ENCODE results near the gene BEAN1. TPM values are rescaled to one million over a fixed set of nuclear protein-coding genes. Genes with fewer than 3 reads are reported as not detected.

The BEAN1 gene, protein sequence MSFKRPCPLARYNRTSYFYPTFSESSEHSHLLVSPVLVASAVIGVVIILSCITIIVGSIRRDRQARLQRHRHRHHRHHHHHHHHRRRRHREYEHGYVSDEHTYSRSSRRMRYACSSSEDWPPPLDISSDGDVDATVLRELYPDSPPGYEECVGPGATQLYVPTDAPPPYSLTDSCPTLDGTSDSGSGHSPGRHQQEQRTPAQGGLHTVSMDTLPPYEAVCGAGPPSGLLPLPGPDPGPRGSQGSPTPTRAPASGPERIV
- total RNA-seq (ENCODE audit: low replicate concordance), result under 0.01 and 0.35 TPM in 2 replicates

DNA sequence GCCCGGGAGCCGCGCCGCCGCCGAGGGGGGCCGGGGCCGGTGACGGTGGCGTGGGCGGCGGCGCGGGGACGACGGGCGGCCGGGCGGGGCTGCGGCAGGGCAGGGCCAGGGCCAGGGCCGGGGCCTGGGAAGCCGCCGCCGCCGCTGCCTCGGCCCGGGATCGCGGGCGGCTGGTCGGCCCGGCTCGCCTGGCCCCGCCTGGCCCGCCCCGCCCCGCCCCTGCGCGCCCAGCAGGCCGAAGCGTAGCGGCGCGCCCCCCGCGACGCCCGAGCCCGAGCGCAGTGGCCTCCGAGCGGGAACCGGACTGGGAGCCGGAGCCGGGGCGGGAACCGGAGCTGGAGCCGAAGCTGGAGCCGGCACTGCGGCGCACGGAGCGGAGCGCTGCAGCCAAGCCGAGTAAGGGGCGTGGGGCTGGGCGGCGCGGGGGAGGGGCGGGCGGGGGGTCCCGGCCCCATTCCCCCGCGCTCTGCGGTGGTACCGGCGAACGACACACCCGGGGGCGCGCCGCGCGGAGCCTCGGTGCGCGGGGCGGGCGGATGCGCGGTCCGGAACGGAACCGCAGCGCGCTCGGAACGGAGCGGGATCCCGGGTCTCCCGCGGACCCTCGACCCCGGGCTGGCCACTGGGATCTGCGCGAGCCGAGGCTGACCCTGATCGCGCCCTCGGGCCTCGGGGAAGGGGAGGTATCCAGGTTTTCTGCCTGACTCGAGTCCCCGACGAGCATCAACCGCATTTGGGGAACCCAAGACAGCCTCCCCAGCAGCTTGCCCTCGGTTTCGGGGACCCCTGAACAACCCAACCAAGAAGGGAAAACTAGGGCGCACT lies at the start of gene BEAN1:
Gene BEAN1, plus strand, starts transcription at position 260 of the 825 bp plus-strand sequence. CDS start 10,382 bp downstream, outside the sequence.

Other genes starting within 250 kb of the BEAN1 start
- 3.3 and 23.2 TPM in 2 replicates for gene CDH5, start 60.6 kb upstream of the BEAN1 start, total RNA-seq (ENCODE audit: low replicate concordance)
- gene TK2, start 122.8 kb downstream of the BEAN1 start, total RNA-seq (ENCODE audit: low replicate concordance), result 35.3 and 74.5 TPM in 2 replicates
- 49.5 and 58.2 TPM in 2 replicates for gene CKLF, start 125.3 kb downstream of the BEAN1 start, total RNA-seq (ENCODE audit: low replicate concordance)
- gene CMTM1, start 139.1 kb downstream of the BEAN1 start, total RNA-seq (ENCODE audit: low replicate concordance), result 1.9 and 2.1 TPM in 2 replicates
- not detected in 2 replicates for gene CMTM2, start 152.2 kb downstream of the BEAN1 start, total RNA-seq (ENCODE audit: low replicate concordance)
- 9.1 and 13.5 TPM in 2 replicates for gene CMTM3, start 177.4 kb downstream of the BEAN1 start, total RNA-seq (ENCODE audit: low replicate concordance)

Data from smooth muscle cell of the coronary artery (primary cell).